Measurements from ENCODE around the gene CXCL5. TPM values are rescaled to one million over a fixed set of nuclear protein-coding genes. Genes with fewer than 3 reads are reported as not detected.

CXCL5 gene
- total RNA-seq, 4 donors from 2014 or later: 0.22 TPM; not detected in 3

DNA sequence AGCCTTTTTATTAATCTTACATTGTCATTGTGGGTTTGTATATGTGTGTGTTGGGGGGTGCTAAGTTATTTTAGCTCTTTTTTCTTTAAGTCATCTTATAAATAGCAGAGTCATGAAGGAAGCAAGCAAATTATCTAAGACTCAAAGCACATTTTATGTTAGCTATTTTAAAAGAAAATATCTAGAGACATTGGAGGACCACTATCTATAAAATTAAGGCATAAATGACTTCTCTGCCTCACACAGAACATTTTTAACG is 6.8 kb downstream of the CXCL5 start:
- Histone ChIP-seq H3K27ac (no peak overlapping the region), H3K36me3 (no peaks in the 10 kb centered on the region), H3K9me3 (no peaks in the 10 kb centered on the region), H3K27me3 (peaks cover 0 to 8% of the 10 kb centered on the region in 2 donors), H3K4me1 (no peaks in the 10 kb centered on the region), H3K4me3 (no peak overlapping the region)
- no peak for DNase-seq (ENCODE audit: low spot score in 2 of 2)
- TF ChIP-seq POLR2A (IDR thresholded peaks at IDR 0.05) (no peak), EP300 (IDR thresholded peaks at IDR 0.05) (no peak)
- TF ChIP-seq, protein P1, sequence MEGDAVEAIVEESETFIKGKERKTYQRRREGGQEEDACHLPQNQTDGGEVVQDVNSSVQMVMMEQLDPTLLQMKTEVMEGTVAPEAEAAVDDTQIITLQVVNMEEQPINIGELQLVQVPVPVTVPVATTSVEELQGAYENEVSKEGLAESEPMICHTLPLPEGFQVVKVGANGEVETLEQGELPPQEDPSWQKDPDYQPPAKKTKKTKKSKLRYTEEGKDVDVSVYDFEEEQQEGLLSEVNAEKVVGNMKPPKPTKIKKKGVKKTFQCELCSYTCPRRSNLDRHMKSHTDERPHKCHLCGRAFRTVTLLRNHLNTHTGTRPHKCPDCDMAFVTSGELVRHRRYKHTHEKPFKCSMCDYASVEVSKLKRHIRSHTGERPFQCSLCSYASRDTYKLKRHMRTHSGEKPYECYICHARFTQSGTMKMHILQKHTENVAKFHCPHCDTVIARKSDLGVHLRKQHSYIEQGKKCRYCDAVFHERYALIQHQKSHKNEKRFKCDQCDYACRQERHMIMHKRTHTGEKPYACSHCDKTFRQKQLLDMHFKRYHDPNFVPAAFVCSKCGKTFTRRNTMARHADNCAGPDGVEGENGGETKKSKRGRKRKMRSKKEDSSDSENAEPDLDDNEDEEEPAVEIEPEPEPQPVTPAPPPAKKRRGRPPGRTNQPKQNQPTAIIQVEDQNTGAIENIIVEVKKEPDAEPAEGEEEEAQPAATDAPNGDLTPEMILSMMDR (IDR thresholded peaks at IDR 0.05): no peak
- WGBS, 2 donors: 86 to 88% methylated on average over 1 of the region's 1 CpG

DNA sequence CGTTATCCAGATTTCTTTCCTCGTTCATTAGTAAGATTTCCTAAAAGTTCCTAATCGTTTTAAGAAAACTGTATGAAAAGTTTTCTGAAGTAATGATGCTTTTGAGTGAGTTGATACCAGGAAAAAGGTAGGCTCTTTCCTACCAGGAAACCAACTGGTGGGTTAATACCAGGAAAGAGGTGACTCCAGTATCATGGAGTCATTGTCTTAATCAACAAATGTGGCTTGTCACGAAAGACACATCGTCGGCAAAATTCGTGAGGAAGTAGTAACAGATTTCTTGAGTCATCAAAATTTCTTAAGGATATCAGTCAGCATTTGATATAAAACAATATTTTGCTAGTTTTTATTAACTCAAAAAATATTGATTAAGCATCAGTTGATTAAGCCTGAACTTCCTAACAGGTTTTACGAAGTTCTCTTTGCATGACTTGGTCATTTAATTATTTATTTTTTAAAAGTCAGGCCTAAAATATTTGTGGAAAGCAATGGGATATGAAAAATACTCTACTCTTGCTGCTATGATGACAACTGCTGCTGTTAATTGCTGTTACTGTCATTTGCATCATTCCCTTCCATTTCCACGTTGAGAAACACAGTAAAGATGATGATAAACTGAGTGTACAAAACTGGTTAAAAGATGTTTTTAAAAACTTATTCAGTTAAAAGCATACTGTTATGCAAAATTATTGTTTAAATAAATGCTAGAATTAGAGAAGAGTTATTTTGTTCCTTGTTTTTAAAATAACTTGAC is 7.3 kb downstream of the CXCL5 start:
- Histone ChIP-seq H3K27ac (no peak overlapping the region), H3K4me1 (no peaks in the 10 kb centered on the region), H3K36me3 (no peaks in the 10 kb centered on the region), H3K4me3 (no peak overlapping the region), H3K9me3 (no peaks in the 10 kb centered on the region), H3K27me3 (peaks cover 0 to 3% of the 10 kb centered on the region in 2 donors)
- 87% methylated on average over 9 of the region's 9 CpGs for WGBS, 2 donors
- DNase-seq (ENCODE audit: low spot score in 2 of 2): no peak
- TF ChIP-seq, protein P1 (IDR thresholded peaks at IDR 0.05): no peak
- TF ChIP-seq POLR2A (IDR thresholded peaks at IDR 0.05) (no peak), EP300 (IDR thresholded peaks at IDR 0.05) (no peak)

DNA sequence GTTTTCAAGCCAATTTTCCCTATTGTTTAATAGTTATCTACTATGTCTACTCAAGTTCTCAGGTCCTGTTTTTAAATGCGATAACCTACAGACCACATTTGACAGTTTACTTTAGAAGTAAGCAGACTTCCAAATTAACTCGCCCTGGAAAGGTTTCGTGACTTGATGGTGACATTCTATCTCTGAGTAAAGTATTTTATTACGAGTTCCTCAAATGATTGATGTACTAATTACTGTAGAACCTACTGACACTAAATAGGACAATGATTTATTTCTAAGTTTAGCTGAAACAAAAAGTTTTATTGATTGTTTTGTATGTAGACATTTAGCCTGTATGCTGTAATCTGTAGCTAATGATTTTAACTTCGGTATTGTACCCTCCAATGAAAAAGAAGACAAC is 8.5 kb downstream of the CXCL5 start:
- Histone ChIP-seq H3K4me1 (no peaks in the 10 kb centered on the region), H3K4me3 (no peak overlapping the region), H3K27me3 (no peaks in the 10 kb centered on the region), H3K9me3 (no peaks in the 10 kb centered on the region), H3K36me3 (no peaks in the 10 kb centered on the region), H3K27ac (no peak overlapping the region)
- WGBS, 2 donors: 84 to 85% methylated on average over 5 of the region's 5 CpGs
- no peak for DNase-seq (ENCODE audit: low spot score in 2 of 2)
- TF ChIP-seq EP300 (IDR thresholded peaks at IDR 0.05) (no peak), POLR2A (IDR thresholded peaks at IDR 0.05) (no peak)
- TF ChIP-seq, protein P1 (IDR thresholded peaks at IDR 0.05): no peak

DNA sequence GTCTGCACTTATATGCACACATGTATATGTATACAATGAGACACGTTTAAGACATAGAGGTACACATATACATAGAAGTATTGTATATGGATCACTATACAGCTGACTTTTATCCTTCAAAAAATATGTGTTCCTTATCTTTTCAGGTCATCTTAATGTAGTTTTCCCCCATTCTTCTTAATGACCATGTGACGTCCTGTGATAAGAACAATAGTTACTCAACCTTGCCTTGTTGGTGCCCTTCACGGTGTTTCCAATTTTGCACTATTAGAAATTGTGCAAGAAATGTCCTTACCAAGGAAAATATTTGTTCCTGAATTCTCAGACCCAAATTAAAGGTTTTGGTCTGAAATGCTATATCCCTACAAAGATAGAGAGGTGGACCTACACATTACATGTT is 9.4 kb downstream of the CXCL5 start:
- TF ChIP-seq POLR2A (IDR thresholded peaks at IDR 0.05): no peak
- TF ChIP-seq EP300 (IDR thresholded peaks at IDR 0.05): no peak
- TF ChIP-seq, protein P1 (IDR thresholded peaks at IDR 0.05): no peak
- H3K27ac ChIP-seq: no peak overlapping the region
- no peak for DNase-seq (ENCODE audit: low spot score in 2 of 2)
- no peaks in the 10 kb centered on the region for H3K36me3 ChIP-seq
- no peaks in the 10 kb centered on the region for H3K4me1 ChIP-seq
- H3K27me3 ChIP-seq: peaks cover 0 to 4% of the 10 kb centered on the region in 2 donors
- no peaks in the 10 kb centered on the region for H3K9me3 ChIP-seq
- 71 to 80% methylated on average over 3 of the region's 3 CpGs for WGBS, 2 donors
- H3K4me3 ChIP-seq: no peak overlapping the region

DNA sequence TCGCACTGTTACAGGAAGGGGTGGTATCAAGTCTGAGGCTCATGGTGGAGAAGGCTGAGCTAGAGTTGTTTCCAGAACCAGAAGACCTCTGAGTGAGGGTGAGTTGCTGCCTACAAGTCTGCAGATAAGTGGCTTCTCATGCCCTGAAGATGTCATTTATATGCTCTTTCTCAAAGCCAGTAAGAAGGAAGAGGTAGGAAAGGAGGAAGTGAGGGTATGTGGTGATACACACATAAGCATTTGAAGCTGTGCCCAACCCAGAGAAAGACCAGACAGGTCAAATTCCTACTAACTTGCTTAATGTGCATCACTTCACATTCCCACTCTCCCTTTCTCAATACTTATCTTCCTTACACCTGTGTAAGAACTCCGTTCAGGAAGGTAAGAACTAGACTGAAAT is 10.4 kb downstream of the CXCL5 start, which contains the start of gene PPBP:
PPBP (minus strand) TSS at position 130 of the 400 bp plus-strand sequence; CDS start at position 43, 87 bp downstream.
- Histone ChIP-seq H3K27ac (no peak within 1 kb of the TSS), H3K4me3 (no peak within 1 kb of the TSS), H3K36me3 (no peaks in the 10 kb centered on the region), H3K4me1 (no peaks in the 10 kb centered on the region), H3K9me3 (no peaks in the 10 kb centered on the region), H3K27me3 (peaks cover 0 to 5% of the 10 kb centered on the region in 2 donors)
- no peak for DNase-seq (ENCODE audit: low spot score in 2 of 2)
- TF ChIP-seq EP300 (IDR thresholded peaks at IDR 0.05): no peak
- no peak for TF ChIP-seq POLR2A (IDR thresholded peaks at IDR 0.05)
- TF ChIP-seq, protein P1 (IDR thresholded peaks at IDR 0.05): no peak
- WGBS, 2 donors: 82 to 92% methylated on average over 2 of the region's 2 CpGs

Measured in tibial nerve (tissue), 4 donors.